Thoracic aorta (tissue), 2 donors: ENCODE data around the gene ITGA2. TPM values are rescaled to one million over a fixed set of nuclear protein-coding genes. Genes with fewer than 3 reads are reported as not detected.

Source experiments
- ATAC-seq: fragments of 150-250 bp; one replicate; pipeline ENCODE4 v1.8.0; 2017; ENCODE audit warnings: low read depth; ENCODE audit not compliant: insufficient number of reproducible peaks, low FRiP score
- DNase-seq: peaks from one replicate; pipeline ENCODE4 v3.0.0-alpha.2; 2020; ENCODE audit warnings: low spot score
- H3K27ac ChIP-seq, 2 donors: fragments of 200-600 bp; sonication (generic); 1 replicate in 1 of 2; 2 replicates in 1 of 2; pipeline ENCODE4 v1.5.1; 2016; ENCODE audit warnings: mild to moderate bottlenecking in 2 of 2, moderate library complexity in 2 of 2
- H3K27me3 ChIP-seq: fragments of 200-600 bp; sonication (generic); replicated peaks from 2 replicates; pipeline ENCODE4 v1.6.0; 2016; ENCODE audit warnings: mild to moderate bottlenecking; ENCODE audit not compliant: insufficient read depth
- H3K36me3 ChIP-seq: fragments of 200-600 bp; sonication (generic); one replicate; pipeline ENCODE4 v1.5.1; 2016
- H3K4me1 ChIP-seq, 2 donors: fragments of 200-600 bp; sonication (generic); 1 replicate in 1 of 2; 2 replicates in 1 of 2; pipeline versions ENCODE4 v1.5.1 to v1.6.0; 2016; ENCODE audit warnings: low read depth in 2 of 2, mild to moderate bottlenecking in 1 of 2; ENCODE audit not compliant: control insufficient read depth in 1 of 2
- H3K4me3 ChIP-seq: fragments of 200-600 bp; sonication (generic); 2 replicates; pipeline ENCODE4 v1.5.1; 2016; ENCODE audit warnings: mild to moderate bottlenecking
- H3K9me3 ChIP-seq: fragments of 200-600 bp; sonication (generic); 2 replicates; pipeline ENCODE4 v1.5.1; 2016
- total RNA-seq, 2 donors: library from RNA; depleted of rRNA; stranded (reverse); fragments of >200 nt; gene quantifications; one replicate each; pipeline versions ENCODE4 v1.1.0 to v1.2.3, GENCODE V29; 2016
- TF ChIP-seq, protein P1 (sequence below): fragments of 200-600 bp; sonication (generic); IDR thresholded peaks from one replicate; pipeline ENCODE4 v1.5.1; 2019; ENCODE audit warnings: antibody characterized with exemption

Gene ITGA2
- total RNA-seq, 2 donors from 2014 or later = 4.9 to 7.2 TPM

DNA sequence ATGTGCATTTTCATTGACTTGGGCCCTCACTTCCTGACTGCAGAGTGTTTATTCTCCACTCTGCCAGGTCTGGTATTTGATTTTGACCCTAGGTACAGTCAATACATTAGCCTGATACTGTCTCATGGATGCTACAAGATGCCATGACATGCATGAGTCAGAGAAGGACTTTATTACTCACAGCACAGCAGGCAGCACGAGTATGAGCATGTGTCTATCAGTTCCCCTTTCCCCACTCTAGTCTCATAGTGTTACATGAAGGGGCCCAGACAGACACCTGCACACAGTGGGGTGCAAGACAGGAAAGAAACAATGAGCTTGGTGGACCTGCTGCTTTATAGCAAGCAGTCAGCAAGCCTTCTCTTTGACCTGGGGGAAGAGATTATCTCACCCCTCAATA is 19.6 kb downstream of the ITGA2 start:
- no peak for ATAC-seq
- no peak for DNase-seq

DNA sequence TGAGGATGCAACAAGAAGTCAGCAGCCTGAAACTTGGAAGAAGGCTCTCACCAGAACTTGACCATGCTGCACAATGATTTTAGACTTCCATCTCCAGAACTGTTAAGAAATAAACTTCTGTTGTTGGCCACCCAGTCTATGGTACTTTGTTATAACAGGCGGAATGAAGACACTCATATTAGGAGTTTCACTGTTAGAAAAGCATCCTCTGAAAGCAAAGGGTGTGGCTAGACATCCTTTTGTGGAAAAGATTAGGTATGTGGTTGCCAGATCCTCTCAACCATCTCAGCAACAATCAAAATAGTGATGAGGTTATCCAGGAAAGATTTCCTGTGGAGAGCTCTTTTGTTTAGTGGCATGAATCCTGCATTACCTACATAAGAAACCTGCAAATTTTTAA is 20.7 kb downstream of the ITGA2 start:
- Histone ChIP-seq H3K4me1 (no peaks in the 10 kb centered on the region), H3K36me3 (no peaks in the 10 kb centered on the region), H3K9me3 (no peaks in the 10 kb centered on the region), H3K27ac (no peak overlapping the region), H3K27me3 (no peaks in the 10 kb centered on the region), H3K4me3 (no peak overlapping the region)
- TF ChIP-seq, protein P1, sequence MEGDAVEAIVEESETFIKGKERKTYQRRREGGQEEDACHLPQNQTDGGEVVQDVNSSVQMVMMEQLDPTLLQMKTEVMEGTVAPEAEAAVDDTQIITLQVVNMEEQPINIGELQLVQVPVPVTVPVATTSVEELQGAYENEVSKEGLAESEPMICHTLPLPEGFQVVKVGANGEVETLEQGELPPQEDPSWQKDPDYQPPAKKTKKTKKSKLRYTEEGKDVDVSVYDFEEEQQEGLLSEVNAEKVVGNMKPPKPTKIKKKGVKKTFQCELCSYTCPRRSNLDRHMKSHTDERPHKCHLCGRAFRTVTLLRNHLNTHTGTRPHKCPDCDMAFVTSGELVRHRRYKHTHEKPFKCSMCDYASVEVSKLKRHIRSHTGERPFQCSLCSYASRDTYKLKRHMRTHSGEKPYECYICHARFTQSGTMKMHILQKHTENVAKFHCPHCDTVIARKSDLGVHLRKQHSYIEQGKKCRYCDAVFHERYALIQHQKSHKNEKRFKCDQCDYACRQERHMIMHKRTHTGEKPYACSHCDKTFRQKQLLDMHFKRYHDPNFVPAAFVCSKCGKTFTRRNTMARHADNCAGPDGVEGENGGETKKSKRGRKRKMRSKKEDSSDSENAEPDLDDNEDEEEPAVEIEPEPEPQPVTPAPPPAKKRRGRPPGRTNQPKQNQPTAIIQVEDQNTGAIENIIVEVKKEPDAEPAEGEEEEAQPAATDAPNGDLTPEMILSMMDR = no peak
- DNase-seq (no peak), ATAC-seq (no peak)

More for the DNA sequence above, 19.6 kb downstream of the ITGA2 start:
- no peak overlapping the region for H3K27ac ChIP-seq
- H3K27me3 ChIP-seq = no peaks in the 10 kb centered on the region
- no peaks in the 10 kb centered on the region for H3K4me1 ChIP-seq
- no peak overlapping the region for H3K4me3 ChIP-seq
- no peaks in the 10 kb centered on the region for H3K36me3 ChIP-seq
- no peaks in the 10 kb centered on the region for H3K9me3 ChIP-seq
- TF ChIP-seq, protein P1 = no peak

DNA sequence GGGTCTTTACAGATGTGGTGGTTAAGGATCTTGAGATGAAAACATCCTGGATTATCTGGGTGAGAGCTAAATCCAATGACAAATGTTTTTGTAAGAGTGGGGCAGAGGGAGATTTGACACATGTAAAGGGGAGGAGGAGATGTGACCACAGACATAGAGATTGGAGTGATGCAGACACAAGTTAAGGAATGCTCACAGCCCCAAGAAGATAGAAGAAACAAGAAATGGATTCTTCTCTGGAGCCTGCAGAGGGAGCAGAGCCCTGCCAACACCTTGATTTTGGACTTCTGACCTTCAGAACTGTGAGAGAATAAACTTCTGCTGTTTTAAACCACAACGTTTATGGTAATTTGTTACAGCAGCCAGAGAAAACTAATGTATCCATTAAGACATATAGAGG is 21.7 kb downstream of the ITGA2 start:
- DNase-seq (no peak), ATAC-seq (no peak)
- TF ChIP-seq, protein P1 = no peak
- Histone ChIP-seq H3K4me1 (no peaks in the 10 kb centered on the region), H3K4me3 (no peak overlapping the region), H3K36me3 (no peaks in the 10 kb centered on the region), H3K9me3 (no peaks in the 10 kb centered on the region), H3K27ac (no peak overlapping the region), H3K27me3 (no peaks in the 10 kb centered on the region)

DNA sequence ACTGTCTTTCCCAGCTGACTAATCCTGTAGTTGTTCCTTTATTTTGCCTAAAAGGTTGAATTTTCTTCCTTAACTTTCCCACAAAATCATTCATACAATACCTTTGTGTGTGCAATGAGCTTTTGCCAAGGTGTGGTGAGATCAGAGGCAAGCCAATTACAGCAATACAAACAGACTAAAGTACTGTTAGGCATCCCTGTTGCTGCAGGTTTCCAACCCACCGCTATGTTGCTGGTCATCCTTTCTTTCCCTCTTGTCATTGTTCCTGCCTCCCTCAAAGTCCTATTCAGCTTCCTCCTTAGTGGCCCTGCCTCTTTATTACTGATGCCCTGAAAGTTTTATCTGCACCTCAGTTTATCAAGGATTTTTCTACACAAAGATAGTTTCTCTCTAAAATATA is 22.1 kb downstream of the ITGA2 start:
- H3K4me3 ChIP-seq = no peak overlapping the region
- TF ChIP-seq, protein P1 = no peak
- ATAC-seq (no peak), DNase-seq (no peak)
- no peaks in the 10 kb centered on the region for H3K9me3 ChIP-seq
- H3K27me3 ChIP-seq = no peaks in the 10 kb centered on the region
- H3K4me1 ChIP-seq = no peaks in the 10 kb centered on the region
- H3K36me3 ChIP-seq = no peaks in the 10 kb centered on the region
- no peak overlapping the region for H3K27ac ChIP-seq

DNA sequence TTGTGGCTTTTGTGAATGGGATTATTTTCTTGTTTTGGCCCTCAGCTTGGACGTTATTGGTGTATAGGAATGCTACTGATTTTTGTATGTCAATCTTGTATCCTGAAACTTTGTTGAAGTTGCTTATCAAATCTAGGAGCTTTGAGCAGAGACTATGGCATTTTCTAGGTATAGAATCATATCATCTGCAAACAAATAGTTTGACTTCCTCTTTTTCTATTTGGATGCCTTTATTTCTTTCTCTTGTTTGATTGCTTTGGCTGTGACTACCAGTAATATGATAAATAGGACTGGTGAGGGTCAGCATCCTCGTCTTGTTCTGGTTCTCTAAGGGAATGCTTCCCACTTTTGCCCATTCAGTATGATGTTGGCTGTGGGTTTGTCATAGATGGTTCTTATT is 24.7 kb downstream of the ITGA2 start:
- Histone ChIP-seq H3K27me3 (no peaks in the 10 kb centered on the region), H3K27ac (no peak overlapping the region), H3K36me3 (no peaks in the 10 kb centered on the region), H3K4me3 (no peak overlapping the region), H3K9me3 (no peaks in the 10 kb centered on the region), H3K4me1 (no peaks in the 10 kb centered on the region)
- TF ChIP-seq, protein P1 = no peak
- DNase-seq (no peak), ATAC-seq (no peak)
